ENCODE data around the gene RCCD1.

Gene RCCD1

DNA sequence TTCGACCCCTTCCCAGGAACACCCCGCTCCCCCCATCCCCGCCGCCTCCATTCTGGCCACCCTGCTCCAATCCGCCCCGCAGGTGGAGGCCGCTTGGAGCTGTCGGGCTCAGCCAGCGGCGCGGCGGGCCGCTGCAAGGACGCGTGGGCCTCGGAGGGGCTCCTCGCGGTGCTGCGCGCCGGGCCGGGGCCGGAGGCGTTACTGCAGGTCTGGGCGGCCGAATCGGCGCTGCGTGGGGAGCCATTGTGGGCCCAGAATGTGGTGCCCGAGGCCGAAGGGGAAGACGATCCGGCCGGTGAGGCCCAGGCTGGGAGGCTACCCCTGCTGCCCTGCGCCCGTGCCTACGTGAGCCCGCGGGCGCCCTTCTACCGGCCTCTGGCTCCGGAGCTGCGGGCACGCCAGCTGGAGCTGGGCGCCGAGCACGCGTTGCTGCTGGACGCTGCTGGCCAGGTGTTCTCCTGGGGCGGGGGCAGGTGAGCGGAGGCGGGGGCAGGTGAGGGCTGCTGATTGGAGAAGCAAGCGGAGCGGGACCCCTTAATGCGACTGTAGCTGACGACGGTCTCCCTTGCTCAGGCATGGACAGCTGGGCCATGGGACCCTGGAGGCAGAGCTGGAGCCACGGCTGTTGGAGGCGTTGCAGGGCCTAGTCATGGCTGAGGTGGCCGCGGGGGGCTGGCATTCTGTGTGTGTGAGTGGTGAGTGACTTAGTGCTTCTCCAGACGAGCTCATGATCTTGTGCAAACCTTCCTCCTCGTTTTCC lies 2.5 kb downstream of the RCCD1 start:
- no peak for DNase-seq (ENCODE audit: low read depth, low spot score)
- H3K4me3 ChIP-seq (ENCODE audit: low read length) = no peak overlapping the region

- no peak overlapping the region for H3K4me3 ChIP-seq (ENCODE audit: low read length)
- DNase-seq (ENCODE audit: low read depth, low spot score) = no peak
Observed at GRCh38 chr15:90957791-90958190, 3.1 kb downstream of the RCCD1 start.

- no peak overlapping the region for H3K4me3 ChIP-seq (ENCODE audit: low read length)
- no peak for DNase-seq (ENCODE audit: low read depth, low spot score)
Observed at GRCh38 chr15:90959028-90959595, 4.4 kb downstream of the RCCD1 start.

DNA sequence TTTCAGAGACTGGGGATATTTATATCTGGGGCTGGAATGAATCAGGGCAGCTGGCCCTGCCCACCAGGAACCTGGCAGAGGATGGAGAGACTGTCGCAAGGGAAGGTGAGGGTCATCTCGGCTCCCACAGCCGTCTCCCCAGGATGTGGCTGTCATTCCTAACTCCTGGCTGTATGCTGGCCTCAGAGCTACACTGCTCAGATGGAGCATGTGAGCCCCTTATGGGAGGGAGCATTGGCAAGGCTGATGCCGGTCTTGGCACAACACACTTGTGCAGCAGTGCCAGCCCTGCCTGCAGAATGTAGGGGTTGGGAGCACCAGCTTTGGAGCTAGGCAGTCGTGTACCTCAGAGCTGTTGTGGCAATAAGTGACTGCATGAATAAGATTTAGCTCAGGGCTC lies 5.2 kb downstream of the RCCD1 start:
- H3K4me3 ChIP-seq (ENCODE audit: low read length) = no peak overlapping the region
- no peak for DNase-seq (ENCODE audit: low read depth, low spot score)

DNA sequence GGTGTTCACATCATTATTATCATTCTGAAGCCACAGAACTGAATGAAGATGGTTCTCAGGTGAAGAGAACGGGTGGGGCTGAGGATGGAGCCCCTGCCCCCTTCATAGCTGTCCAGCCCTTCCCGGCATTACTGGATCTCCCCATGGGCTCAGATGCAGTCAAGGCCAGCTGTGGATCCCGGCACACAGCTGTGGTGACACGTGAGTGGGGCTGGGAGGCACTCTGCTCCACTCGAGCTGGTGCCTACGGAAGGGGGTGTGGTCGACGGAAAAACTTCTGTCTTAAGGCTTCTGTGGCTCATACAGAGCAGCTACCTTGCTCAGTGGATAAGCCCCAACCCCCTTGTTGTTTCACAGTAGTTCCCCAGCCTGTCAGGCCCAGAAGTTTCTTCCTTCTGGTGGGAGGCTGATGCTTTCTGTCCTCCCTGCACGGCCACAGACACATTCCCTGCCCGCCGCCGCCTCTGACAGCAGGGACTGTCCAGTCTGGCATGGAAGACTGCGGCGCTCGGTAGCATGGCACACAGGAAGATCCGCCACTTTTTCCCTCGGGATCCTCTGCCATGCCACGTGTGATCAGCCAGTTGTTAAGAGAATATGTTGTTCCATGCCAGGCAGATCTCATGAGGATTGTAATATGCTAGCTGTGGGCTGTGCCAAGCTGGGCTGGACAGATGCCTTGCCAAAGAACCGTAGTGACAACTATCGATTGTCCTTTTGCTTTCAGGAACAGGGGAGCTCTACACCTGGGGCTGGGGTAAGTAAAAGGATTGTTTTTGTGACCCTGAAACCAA lies 5.8 kb downstream of the RCCD1 start:
- H3K4me3 ChIP-seq (ENCODE audit: low read length) = no peak overlapping the region

GRCh38 chr15:90962021-90962420 lies 7.3 kb downstream of the RCCD1 start:
- no peak for DNase-seq (ENCODE audit: low read depth, low spot score)
- H3K4me3 ChIP-seq (ENCODE audit: low read length) = no peak overlapping the region

More for the DNA sequence above, 5.8 kb downstream of the RCCD1 start:
- no peak for DNase-seq (ENCODE audit: low read depth, low spot score)

- H3K4me3 ChIP-seq (ENCODE audit: low read length) = no peak overlapping the region
- no peak for DNase-seq (ENCODE audit: low read depth, low spot score)
Observed at GRCh38 chr15:90966262-90966661, 11.6 kb downstream of the RCCD1 start.

DNA sequence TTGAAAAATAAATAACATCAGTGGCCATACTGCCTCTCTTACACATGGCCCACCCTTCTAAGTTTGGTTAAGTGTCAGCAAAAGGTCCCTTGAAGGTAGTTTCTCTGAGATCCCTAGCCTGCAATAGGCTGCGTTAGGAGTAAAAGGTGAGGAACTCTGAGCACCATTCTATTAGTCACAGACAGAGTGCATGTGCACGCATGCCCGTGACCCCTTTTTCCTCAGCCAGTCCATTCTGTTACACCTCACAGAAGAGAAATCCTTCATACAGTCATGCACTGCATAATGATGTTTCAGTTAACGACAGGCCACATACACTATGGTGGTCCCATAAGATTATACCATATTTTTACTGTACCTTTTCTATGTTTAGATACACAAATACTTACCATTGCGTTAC lies 12.5 kb downstream of the RCCD1 start:
- no peak for DNase-seq (ENCODE audit: low read depth, low spot score)
- H3K4me3 ChIP-seq (ENCODE audit: low read length) = no peak overlapping the region

- H3K4me3 ChIP-seq (ENCODE audit: low read length) = no peak overlapping the region
- no peak for DNase-seq (ENCODE audit: low read depth, low spot score)
Observed at GRCh38 chr15:90968434-90968833, 13.8 kb downstream of the RCCD1 start.

DNA sequence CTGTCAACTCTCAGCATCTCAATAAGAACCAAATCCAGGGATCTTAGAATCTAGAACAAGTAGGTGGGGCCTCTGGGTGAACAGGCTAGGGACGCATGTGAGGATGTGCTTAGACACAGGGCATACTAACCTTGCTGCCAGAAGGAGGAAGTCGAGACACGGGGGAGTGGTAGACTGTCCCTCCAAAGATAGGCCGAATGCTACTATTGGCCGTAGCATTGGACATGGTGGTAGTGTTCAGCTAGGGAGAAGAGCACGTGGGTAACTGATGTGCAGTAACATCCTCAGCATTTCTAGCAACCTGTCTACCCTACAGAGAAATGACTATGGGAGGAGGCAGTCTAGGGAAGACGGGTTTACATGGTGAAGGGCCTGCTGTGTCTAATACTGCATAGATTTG lies 15.6 kb downstream of the RCCD1 start:
- DNase-seq (ENCODE audit: low read depth, low spot score) = no peak
- no peak overlapping the region for H3K4me3 ChIP-seq (ENCODE audit: low read length)

DNA sequence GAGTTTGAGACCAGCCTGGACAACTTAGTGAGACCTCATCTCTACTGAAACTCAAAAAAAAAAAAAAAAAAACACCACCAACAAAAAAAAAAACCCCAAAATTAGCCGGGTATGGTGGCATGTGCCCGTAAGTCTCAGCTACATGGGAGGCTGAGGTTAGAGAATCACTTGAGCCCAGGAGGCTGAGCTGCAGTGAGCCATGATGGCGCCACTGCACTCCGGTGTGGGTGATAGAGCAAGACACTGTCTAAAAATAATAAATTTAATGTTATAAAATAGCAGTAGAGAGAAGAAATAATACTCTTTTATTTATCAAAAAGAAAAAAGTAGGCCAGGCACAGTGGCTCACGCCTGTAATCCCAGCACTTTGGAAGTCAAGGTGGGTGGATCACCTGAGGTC lies 17.4 kb downstream of the RCCD1 start:
- no peak overlapping the region for H3K4me3 ChIP-seq (ENCODE audit: low read length)
- DNase-seq (ENCODE audit: low read depth, low spot score) = no peak

- no peak overlapping the region for H3K4me3 ChIP-seq (ENCODE audit: low read length)
- no peak for DNase-seq (ENCODE audit: low read depth, low spot score)
Observed at GRCh38 chr15:90974216-90974615, 19.5 kb downstream of the RCCD1 start.

GRCh38 chr15:90979582-90979981 lies 24.9 kb downstream of the RCCD1 start:
- H3K4me3 ChIP-seq (ENCODE audit: low read length) = no peak overlapping the region
- no peak for DNase-seq (ENCODE audit: low read depth, low spot score)

GRCh38 chr15:90981681-90982080 lies 27.0 kb downstream of the RCCD1 start:
- no peak overlapping the region for H3K4me3 ChIP-seq (ENCODE audit: low read length)
- DNase-seq (ENCODE audit: low read depth, low spot score) = no peak

- H3K4me3 ChIP-seq (ENCODE audit: low read length) = no peak overlapping the region
- no peak for DNase-seq (ENCODE audit: low read depth, low spot score)
Observed at GRCh38 chr15:90982135-90982534, 27.5 kb downstream of the RCCD1 start.

GRCh38 chr15:90986790-90987507 lies 32.3 kb downstream of the RCCD1 start:
- H3K4me3 ChIP-seq (ENCODE audit: low read length) = no peak overlapping the region
- no peak for DNase-seq (ENCODE audit: low read depth, low spot score)

GRCh38 chr15:90987561-90988141 lies 33.0 kb downstream of the RCCD1 start:
- H3K4me3 ChIP-seq (ENCODE audit: low read length) = no peak overlapping the region
- no peak for DNase-seq (ENCODE audit: low read depth, low spot score)

DNA sequence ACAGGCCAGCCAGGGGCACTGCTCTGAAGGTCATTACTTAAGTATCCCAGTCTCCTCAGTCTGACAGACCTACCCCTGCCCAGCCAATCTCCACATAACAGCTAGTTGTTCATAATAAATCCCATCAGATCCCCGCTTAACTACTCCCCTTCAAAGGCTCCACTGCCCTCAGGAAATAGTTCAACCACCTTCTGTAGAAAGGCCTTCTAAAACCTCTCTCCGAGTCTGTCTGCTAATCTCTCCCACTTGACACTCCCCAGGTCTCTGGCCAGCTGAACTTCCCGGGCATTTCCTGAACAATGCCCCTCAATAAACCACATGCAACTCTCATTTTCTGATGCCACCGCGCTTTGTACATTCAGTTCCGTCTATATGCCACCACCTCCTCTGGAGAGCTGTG lies 33.6 kb downstream of the RCCD1 start:
- DNase-seq (ENCODE audit: low read depth, low spot score) = no peak
- no peak overlapping the region for H3K4me3 ChIP-seq (ENCODE audit: low read length)

- DNase-seq (ENCODE audit: low read depth, low spot score) = no peak
Observed at GRCh38 chr15:90989040-90989768, 34.5 kb downstream of the RCCD1 start.

More at GRCh38 chr15:90989040-90989768, 34.5 kb downstream of the RCCD1 start:
- no peak overlapping the region for H3K4me3 ChIP-seq (ENCODE audit: low read length)
